Glutamatergic neuron (in vitro differentiated cells): ENCODE results near the gene HOXB4. TPM values are rescaled to one million over a fixed set of nuclear protein-coding genes. Genes with fewer than 3 reads are reported as not detected.

Experiments
- DNase-seq: peaks from one replicate; pipeline ENCODE4 v3.0.0; 2022
- H3K27ac Mint-ChIP-seq: one replicate; pipeline ENCODE4 v1.8.0; 2020; ENCODE audit warnings: mild to moderate bottlenecking, mixed read lengths, inconsistent platforms; ENCODE audit not compliant: unreplicated experiment
- H3K27me3 Mint-ChIP-seq: one replicate; pipeline ENCODE4 v1.8.0; 2020; ENCODE audit warnings: mild to moderate bottlenecking, moderate library complexity, mixed read lengths, inconsistent platforms; ENCODE audit not compliant: unreplicated experiment
- H3K36me3 Mint-ChIP-seq: one replicate; pipeline ENCODE4 v1.8.0; 2020; ENCODE audit warnings: mild to moderate bottlenecking, mixed read lengths, inconsistent platforms; ENCODE audit not compliant: unreplicated experiment
- H3K4me1 Mint-ChIP-seq: one replicate; pipeline ENCODE4 v1.8.0; 2020; ENCODE audit warnings: mild to moderate bottlenecking, low read depth, mixed read lengths, inconsistent platforms; ENCODE audit not compliant: unreplicated experiment
- H3K4me3 Mint-ChIP-seq: one replicate; pipeline ENCODE4 v1.8.0; 2020; ENCODE audit warnings: mild to moderate bottlenecking, mixed read lengths, inconsistent platforms; ENCODE audit not compliant: unreplicated experiment
- H3K9me3 Mint-ChIP-seq: one replicate; pipeline ENCODE4 v1.8.0; 2020; ENCODE audit warnings: mild to moderate bottlenecking, moderate library complexity, mixed read lengths, inconsistent platforms; ENCODE audit not compliant: unreplicated experiment
- total RNA-seq: library from RNA; stranded (reverse); fragmentation: NEBNext Ultra II Directional; extraction: Animal tissue kit (Norgen Biotek cat#: 25700); gene quantifications from one replicate; pipeline ENCODE4 v1.2.1, GENCODE V29; 2021; ENCODE audit not compliant: unreplicated experiment
- TF ChIP-seq, protein P1 (sequence below): fragments of 200-600 bp; sonication (generic); IDR thresholded peaks from one replicate; pipeline ENCODE4 v1.5.0; 2021; ENCODE audit not compliant: partially characterized antibody, unreplicated experiment

HOXB4 gene
- total RNA-seq, 1 donor from 2014 or later: not detected

DNA sequence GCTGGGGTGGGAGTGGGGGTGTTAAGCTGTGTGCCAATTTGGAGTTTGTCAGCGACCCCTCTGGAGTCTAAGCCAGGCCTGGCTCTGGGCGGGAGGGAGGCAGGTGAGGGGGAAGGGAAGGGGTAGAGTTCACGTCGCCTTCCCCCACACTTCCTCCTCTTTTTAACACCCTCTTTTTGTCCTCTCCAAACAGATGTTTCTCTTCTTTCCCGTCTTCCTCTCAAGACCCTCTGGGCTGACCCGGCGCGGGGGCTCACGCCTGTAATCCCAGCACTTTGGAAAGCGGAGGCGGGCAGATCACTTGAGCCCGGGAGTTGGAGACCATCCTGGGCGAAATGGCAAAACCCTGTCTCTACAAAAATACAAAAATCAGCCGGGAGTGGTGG, 50.6 kb downstream of the HOXB4 start:
- TF ChIP-seq, protein P1, sequence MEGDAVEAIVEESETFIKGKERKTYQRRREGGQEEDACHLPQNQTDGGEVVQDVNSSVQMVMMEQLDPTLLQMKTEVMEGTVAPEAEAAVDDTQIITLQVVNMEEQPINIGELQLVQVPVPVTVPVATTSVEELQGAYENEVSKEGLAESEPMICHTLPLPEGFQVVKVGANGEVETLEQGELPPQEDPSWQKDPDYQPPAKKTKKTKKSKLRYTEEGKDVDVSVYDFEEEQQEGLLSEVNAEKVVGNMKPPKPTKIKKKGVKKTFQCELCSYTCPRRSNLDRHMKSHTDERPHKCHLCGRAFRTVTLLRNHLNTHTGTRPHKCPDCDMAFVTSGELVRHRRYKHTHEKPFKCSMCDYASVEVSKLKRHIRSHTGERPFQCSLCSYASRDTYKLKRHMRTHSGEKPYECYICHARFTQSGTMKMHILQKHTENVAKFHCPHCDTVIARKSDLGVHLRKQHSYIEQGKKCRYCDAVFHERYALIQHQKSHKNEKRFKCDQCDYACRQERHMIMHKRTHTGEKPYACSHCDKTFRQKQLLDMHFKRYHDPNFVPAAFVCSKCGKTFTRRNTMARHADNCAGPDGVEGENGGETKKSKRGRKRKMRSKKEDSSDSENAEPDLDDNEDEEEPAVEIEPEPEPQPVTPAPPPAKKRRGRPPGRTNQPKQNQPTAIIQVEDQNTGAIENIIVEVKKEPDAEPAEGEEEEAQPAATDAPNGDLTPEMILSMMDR: no peak
- no peak for DNase-seq
- H3K27me3 Mint-ChIP-seq: peaks cover 36% of the 10 kb centered on the region
- H3K36me3 Mint-ChIP-seq: peaks cover 13% of the 10 kb centered on the region
- H3K9me3 Mint-ChIP-seq: peaks cover 4% of the 10 kb centered on the region
- H3K4me1 Mint-ChIP-seq: no peaks in the 10 kb centered on the region
- no peak overlapping the region for H3K4me3 Mint-ChIP-seq
- H3K27ac Mint-ChIP-seq: no peak overlapping the region

- H3K27ac Mint-ChIP-seq: no peak overlapping the region
- TF ChIP-seq, protein P1: no peak
- no peak overlapping the region for H3K4me3 Mint-ChIP-seq
- peaks cover 4% of the 10 kb centered on the region for H3K9me3 Mint-ChIP-seq
- H3K27me3 Mint-ChIP-seq: peaks cover 37% of the 10 kb centered on the region
- H3K36me3 Mint-ChIP-seq: peaks cover 13% of the 10 kb centered on the region
- peak; percentile 29 for DNase-seq
- no peaks in the 10 kb centered on the region for H3K4me1 Mint-ChIP-seq
Observed at GRCh38 chr17:48526608-48527546, 51.3 kb downstream of the HOXB4 start.

Other genes starting within 250 kb of the HOXB4 start
- gene SKAP1, start 148.1 kb downstream of the HOXB4 start, total RNA-seq: not detected
- gene HOXB1, start 47.3 kb downstream of the HOXB4 start, total RNA-seq: not detected
- 12.7 TPM for gene HOXB2, start 33.2 kb downstream of the HOXB4 start, total RNA-seq
- not detected for gene HOXB3, start 11.9 kb upstream of the HOXB4 start, total RNA-seq
- gene HOXB5, start 15.4 kb upstream of the HOXB4 start, total RNA-seq: not detected
- not detected for gene HOXB6, start 26.6 kb upstream of the HOXB4 start, total RNA-seq
- gene HOXB7, start 32.7 kb upstream of the HOXB4 start, total RNA-seq: 0.64 TPM
- gene HOXB8, start 36.9 kb upstream of the HOXB4 start, total RNA-seq: not detected
- not detected for gene HOXB9, start 48.0 kb upstream of the HOXB4 start, total RNA-seq
- gene PRAC1, start 144.2 kb upstream of the HOXB4 start, total RNA-seq: not detected
- not detected for gene PRAC2, start 144.8 kb upstream of the HOXB4 start, total RNA-seq
- gene HOXB13, start 150.4 kb upstream of the HOXB4 start, total RNA-seq: 0.20 TPM
- gene TTLL6, start 238.9 kb upstream of the HOXB4 start, total RNA-seq: 35.4 TPM